ENCODE results near the gene IRX6.

GRCh38 chr16:55289353-55289752, 34.6 kb upstream of the IRX6 start:
- no peak for TF ChIP-seq POLR2AphosphoS5 (IDR thresholded peaks at IDR 0.05)
- no peak for TF ChIP-seq POLR2A (IDR thresholded peaks at IDR 0.05; ENCODE audit: low read depth)
- no peak for TF ChIP-seq CTCF (IDR thresholded peaks at IDR 0.05)
- TF ChIP-seq EP300 (IDR thresholded peaks at IDR 0.05) = no peak

Measured in esophagus muscularis mucosa (tissue), 4 donors.